Endometrial microvascular endothelial cells (primary cell): ENCODE results near the gene CREBBP. TPM values are rescaled to one million over a fixed set of nuclear protein-coding genes. Genes with fewer than 3 reads are reported as not detected.

Experiments used
- in situ Hi-C: cut with HindIII; loops from 2 replicates; pipeline ENCODE4 v1.10.0; 2017; ENCODE audit warnings: low sequenced_read_pairs, low pct_unique_long_range_greater_than_20kb; ENCODE audit errors: inconsistent ontology term
- total RNA-seq: library from RNA; depleted of rRNA; stranded (reverse); fragments of >200 nt; gene quantifications from one replicate; pipeline ENCODE4 v1.2.3, GENCODE V29; 2015; ENCODE audit errors: inconsistent ontology term

The CREBBP gene
- total RNA-seq, 1 donor from 2014 or later, result 12.5 TPM

- in situ Hi-C loops, result no loop called here
Measured at GRCh38 chr16:3810818-3811217, 69.7 kb downstream of the CREBBP start.

DNA sequence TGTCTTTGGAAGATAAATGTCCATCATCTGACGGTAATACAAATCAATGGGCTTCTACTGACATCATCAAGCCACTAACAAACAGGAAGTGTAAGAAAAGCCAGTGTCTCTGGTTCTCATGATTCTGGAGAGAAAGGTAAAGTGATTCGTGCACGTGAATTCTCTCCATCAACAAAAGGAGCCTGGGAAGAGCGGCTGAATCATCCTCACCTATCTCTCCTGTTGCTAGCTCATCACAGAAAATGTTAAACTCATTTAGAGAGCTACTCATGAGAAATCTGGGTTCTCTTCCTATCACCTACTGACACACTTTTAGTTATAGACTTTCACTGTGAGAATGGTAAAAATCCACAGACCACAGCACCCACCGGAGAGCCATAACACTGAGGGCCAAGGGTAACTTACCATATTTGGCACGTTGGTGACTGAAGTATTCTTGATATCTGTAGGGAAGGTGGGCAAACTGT, 70.3 kb downstream of the CREBBP start:
- in situ Hi-C loops, result no loop called here

DNA sequence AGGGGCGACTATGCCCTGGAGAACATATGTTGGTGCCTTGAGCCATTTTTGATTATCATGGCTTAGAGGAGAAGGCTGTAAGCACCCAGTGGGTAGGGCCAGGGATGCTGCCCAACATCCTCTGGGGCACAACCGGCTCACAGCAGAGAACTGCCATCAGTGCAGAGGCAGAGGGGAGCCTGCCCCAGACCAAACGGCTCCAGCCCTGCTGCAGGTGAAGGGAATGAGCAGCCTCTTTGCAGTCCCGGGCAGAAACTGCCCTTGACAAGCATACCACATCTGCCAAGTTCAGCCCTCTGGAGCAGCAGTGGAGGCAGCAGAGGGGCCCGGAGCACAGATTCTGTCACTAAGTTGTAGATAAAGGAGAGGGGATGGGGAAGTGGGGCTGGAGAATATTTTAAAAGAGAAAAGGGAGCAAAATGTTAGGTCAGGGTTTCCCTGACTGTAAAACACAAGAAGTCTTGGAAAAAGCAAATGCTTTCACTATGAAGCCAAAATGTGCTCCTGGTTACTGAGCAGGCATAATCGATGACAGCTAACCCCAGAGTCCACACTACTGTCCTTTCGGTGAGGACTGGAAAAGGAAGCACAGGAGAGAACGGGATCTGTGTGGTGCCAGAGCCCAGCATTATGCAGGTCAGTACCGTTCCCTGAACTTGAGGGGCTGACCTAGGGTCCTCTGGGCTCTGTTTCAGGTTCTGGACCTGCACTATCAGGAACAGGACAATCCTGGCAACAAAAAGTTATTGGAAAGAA, 72.0 kb downstream of the CREBBP start:
- in situ Hi-C loops, result no loop called here

DNA sequence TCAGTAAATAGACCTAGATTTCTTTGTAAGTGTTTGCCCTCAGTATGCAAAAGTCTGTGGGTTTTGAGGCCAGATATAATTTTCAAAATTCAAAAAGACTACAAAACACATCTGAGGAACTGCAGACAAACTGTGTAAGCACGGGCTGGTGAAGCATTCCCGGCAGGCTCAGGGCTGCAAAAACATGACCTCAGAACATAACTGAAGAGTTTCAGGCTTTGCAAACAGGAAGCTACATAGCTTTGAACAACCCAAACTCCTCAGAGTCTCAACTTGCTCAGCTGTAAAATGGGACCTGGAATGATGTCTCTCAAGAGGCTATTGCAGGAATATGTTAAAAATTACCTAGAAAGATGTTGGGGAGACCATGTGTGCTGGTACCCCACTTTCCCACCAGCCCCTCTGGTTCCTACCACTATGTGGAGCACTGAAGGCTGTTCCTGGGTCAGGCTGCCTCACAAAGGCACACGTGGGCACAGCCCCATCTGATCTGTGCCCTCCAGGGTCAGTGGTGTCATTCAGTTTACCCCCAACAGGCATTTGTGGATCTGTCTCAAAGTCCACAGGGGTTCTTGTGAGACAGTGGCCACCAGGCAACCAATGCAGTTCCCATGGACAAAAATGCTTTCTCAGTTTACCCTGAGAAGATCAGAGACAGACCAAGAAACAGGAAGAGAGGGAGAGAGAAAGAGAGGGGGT, 72.9 kb downstream of the CREBBP start:
- in situ Hi-C loops, result no loop called here

DNA sequence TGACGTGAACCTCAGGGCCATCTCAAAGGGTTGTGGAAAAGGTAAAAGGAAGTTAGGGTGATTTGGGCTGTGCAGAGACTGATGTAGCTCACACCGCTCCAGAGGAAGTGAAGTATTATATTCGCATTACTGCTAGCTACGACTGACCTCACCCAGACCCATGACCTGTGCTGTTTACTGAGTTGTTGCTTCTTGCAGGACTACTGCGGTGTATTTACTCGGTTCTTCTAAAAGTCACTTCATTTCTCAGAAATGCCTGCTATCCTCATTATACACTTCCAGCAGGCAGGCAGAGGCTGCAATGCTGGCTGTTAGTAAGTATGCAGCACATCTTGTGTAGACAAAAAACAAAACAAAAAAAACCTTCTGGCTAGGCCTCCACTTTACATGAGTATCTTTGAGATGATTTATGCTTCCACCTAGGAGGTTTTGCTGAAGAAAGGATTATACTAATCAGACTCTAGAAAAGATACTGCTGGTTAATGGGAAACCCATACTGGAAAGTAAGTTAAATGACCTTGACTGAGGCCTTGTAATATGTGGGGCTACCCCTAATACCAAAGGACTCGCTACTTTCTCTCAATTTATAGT, 76.0 kb downstream of the CREBBP start:
- in situ Hi-C loops, result no loop called here

- in situ Hi-C loops, result no loop called here
Measured at GRCh38 chr16:3800477-3801270, 79.8 kb downstream of the CREBBP start.

DNA sequence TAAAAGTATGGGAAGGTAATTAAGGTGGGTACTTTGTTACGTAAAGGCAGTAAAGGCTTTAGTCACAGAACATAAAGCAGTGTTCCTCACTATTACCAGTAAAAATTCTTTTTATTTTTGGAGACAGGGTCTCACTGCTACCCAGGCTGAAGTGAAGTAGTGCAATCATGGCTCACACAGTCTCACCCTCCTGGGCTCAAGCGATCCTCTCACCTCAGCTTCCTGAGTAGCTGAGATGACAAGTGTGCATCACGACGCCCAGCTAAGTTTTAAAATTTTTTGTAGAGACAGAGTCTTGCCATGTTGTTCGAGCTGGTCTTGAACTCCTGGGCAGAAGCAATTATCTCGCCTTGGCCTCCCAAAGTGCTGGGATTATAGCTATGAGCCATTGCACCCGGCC, 80.5 kb downstream of the CREBBP start:
- in situ Hi-C loops, result no loop called here

DNA sequence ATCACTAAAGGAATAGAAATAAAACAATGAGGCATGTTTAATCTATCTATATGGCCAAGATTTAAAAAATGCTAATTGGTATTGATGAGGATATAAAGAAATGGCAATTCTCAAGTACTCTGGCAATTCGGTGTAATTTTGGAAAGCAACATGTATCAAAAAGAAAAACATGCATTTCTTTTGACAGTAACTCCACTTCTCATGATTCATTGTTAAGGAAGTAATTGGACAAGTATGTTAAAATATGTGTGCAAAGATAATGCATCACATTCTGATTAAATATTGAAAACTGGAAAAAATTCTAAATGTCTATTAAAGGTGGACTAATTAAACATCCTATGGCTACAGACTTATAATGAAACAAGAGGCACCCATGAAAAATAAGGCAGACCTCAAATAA, 81.2 kb downstream of the CREBBP start:
- in situ Hi-C loops, result no loop called here

GRCh38 chr16:3798838-3799237, 81.7 kb downstream of the CREBBP start:
- in situ Hi-C loops, result no loop called here

DNA sequence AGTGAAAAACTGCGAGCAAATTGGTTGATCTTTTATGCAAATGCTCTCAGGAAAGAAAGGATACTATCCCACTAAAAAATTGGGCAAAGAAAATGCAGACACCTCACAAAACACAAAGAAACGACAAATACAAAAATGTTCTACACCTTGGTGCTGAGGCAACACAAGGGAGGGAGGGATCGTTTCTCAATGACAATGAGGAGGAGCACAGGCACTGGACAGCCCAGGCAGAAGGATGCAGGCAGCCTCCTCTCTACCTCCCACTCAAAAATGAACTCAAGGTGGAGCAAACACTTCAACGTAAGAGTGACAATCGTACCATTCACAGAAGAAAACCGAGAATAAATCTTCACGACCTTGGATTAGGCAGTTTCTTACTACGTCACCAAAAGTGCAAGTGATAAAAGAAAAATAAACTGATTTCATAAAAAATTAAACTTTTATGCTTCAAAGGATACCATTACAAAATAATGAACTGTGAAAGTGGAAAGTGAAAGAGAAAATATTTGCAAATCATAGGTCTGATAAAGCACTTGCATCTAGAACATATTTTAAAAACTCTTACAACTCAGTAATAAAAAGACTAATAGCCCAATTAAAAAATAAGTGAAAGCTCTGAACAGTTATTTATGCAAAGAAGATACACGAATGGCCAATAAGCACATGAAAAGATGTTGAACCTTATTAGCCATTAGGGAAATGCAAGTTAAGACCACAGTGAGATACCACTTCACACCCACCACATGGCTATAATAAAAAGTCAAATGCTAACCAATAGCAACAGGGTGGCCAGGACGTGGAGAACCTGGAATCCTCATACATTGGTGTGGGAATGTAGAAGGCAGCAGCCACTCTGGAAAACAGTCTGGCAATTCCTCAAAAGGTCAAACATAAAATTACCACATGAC, 82.4 kb downstream of the CREBBP start:
- in situ Hi-C loops, result no loop called here

GRCh38 chr16:3797473-3797872, 83.0 kb downstream of the CREBBP start:
- in situ Hi-C loops, result no loop called here

GRCh38 chr16:3793161-3793576, 87.3 kb downstream of the CREBBP start:
- in situ Hi-C loops, result no loop called here

- in situ Hi-C loops, result no loop called here
Measured at GRCh38 chr16:3792472-3793012, 88.0 kb downstream of the CREBBP start.

DNA sequence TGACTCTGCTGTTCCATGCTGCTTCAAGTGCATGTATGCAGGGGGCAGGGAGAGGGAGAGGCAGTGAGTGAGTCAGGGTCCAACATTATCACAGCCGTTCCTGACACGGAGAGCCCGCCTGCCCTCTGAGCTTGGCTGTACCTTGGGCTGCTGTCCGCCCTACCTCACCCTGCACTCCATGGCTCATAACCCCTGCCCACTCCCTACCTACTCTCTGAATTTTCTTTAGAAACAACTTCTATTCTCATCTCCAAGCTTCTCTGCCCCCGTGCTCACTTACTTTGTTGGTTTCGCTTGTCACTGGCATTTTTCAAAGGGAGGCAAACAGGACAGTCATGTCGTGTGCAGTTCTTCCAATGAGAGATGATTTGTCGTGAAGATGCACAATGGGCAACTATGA, 88.8 kb downstream of the CREBBP start:
- in situ Hi-C loops, result no loop called here

GRCh38 chr16:3789375-3790099, 91.0 kb downstream of the CREBBP start:
- in situ Hi-C loops, result no loop called here

GRCh38 chr16:3788711-3789374, 91.7 kb downstream of the CREBBP start:
- in situ Hi-C loops, result no loop called here
